CD4-positive, alpha-beta T cell treated with Interleukin-17A for 1 hour (primary cell): Measurements from ENCODE around the gene CCL28.
"Not testable (repeated sequence)": the region's sequence is repeated elsewhere in the genome, so short reads cannot be mapped to it uniquely, and the experiment has no call there.

Experiments used
- DNase-seq: peaks from one replicate; pipeline ENCODE4 v3.0.0-alpha.2; 2020

CCL28 gene

GRCh38 chr5:43412156-43412555 is at the start of gene CCL28:
CCL28 (minus strand) TSS chr5:43412391; CDS start chr5:43412316, 75 bp downstream.
- no peak for DNase-seq

GRCh38 chr5:43461066-43461465 is 48.9 kb upstream of the CCL28 start:
- DNase-seq = no peak

GRCh38 chr5:43456556-43456955 is 44.4 kb upstream of the CCL28 start:
- DNase-seq = no peak

GRCh38 chr5:43441575-43441974 is 29.4 kb upstream of the CCL28 start:
- not testable (repeated sequence) for DNase-seq

GRCh38 chr5:43437062-43437660 is 25.0 kb upstream of the CCL28 start:
- no peak for DNase-seq

GRCh38 chr5:43433382-43433781 is 21.2 kb upstream of the CCL28 start:
- no peak for DNase-seq

- no peak for DNase-seq
Measured at GRCh38 chr5:43432486-43433375, 20.5 kb upstream of the CCL28 start.

- DNase-seq = no peak
Measured at GRCh38 chr5:43429706-43430105, 17.5 kb upstream of the CCL28 start.

GRCh38 chr5:43429016-43429415 is 16.8 kb upstream of the CCL28 start:
- DNase-seq = no peak

- DNase-seq = no peak
Measured at GRCh38 chr5:43427306-43427705, 15.1 kb upstream of the CCL28 start.

GRCh38 chr5:43425983-43426382 is 13.8 kb upstream of the CCL28 start:
- DNase-seq = no peak

- DNase-seq = not testable (repeated sequence)
Measured at GRCh38 chr5:43423086-43423485, 10.9 kb upstream of the CCL28 start.

- DNase-seq = no peak
Measured at GRCh38 chr5:43422143-43422542, 10.0 kb upstream of the CCL28 start.

GRCh38 chr5:43421450-43422133 is 9.4 kb upstream of the CCL28 start:
- no peak for DNase-seq

GRCh38 chr5:43420241-43420640 is 8.1 kb upstream of the CCL28 start:
- DNase-seq = no peak

- no peak for DNase-seq
Measured at GRCh38 chr5:43418561-43418960, 6.4 kb upstream of the CCL28 start.

- no peak for DNase-seq
Measured at GRCh38 chr5:43416803-43417394, 4.7 kb upstream of the CCL28 start.

GRCh38 chr5:43415935-43416802 is 4.0 kb upstream of the CCL28 start:
- DNase-seq = no peak

GRCh38 chr5:43413966-43414365 is 1.8 kb upstream of the CCL28 start:
- DNase-seq = no peak

- no peak for DNase-seq
Measured at GRCh38 chr5:43412644-43413043, 453 bp upstream of the CCL28 start.

GRCh38 chr5:43411495-43411894 is 696 bp downstream of the CCL28 start:
- no peak for DNase-seq

GRCh38 chr5:43410414-43410813 is 1.8 kb downstream of the CCL28 start:
- DNase-seq = no peak
